ENCODE data around the gene TAF7L.

Gene TAF7L

GRCh38 chrX:101252634-101253033, 38.5 kb downstream of the TAF7L start:
- H3K9ac ChIP-seq (ENCODE audit: low read depth, low read length) = no peak overlapping the region
- H3K4me1 ChIP-seq (ENCODE audit: insufficient read depth, low read length) = 0 out of 2 replicates have a peak, but pooled peaks cover under 1% of the 10 kb centered on the region
- H3K9me3 ChIP-seq (ENCODE audit: control insufficient read depth, insufficient read depth, low read length) = no peaks in the 10 kb centered on the region
- H3K36me3 ChIP-seq (ENCODE audit: insufficient read depth, low read length) = no peaks in the 10 kb centered on the region

GRCh38 chrX:101241531-101241930, 49.6 kb downstream of the TAF7L start:
- no peak overlapping the region for H3K9ac ChIP-seq (ENCODE audit: low read depth, low read length)
- H3K9me3 ChIP-seq (ENCODE audit: control insufficient read depth, insufficient read depth, low read length) = no peaks in the 10 kb centered on the region
- H3K36me3 ChIP-seq (ENCODE audit: insufficient read depth, low read length) = no peaks in the 10 kb centered on the region
- no peaks in the 10 kb centered on the region for H3K4me1 ChIP-seq (ENCODE audit: insufficient read depth, low read length)

GRCh38 chrX:101237041-101237440, 54.1 kb downstream of the TAF7L start:
- no peaks in the 10 kb centered on the region for H3K9me3 ChIP-seq (ENCODE audit: control insufficient read depth, insufficient read depth, low read length)
- no peak overlapping the region for H3K9ac ChIP-seq (ENCODE audit: low read depth, low read length)
- H3K36me3 ChIP-seq (ENCODE audit: insufficient read depth, low read length) = no peaks in the 10 kb centered on the region
- peaks cover 5% of the 10 kb centered on the region; the same call in 1 of the 2 replicates for H3K4me1 ChIP-seq (ENCODE audit: insufficient read depth, low read length)

GRCh38 chrX:101232316-101232715, 58.8 kb downstream of the TAF7L start:
- Histone ChIP-seq H3K36me3 (ENCODE audit: insufficient read depth, low read length) (no peaks in the 10 kb centered on the region), H3K9me3 (ENCODE audit: control insufficient read depth, insufficient read depth, low read length) (no peaks in the 10 kb centered on the region), H3K9ac (ENCODE audit: low read depth, low read length) (no peak overlapping the region), H3K4me1 (ENCODE audit: insufficient read depth, low read length) (peaks cover 6% of the 10 kb centered on the region; the same call in 1 of the 2 replicates)

GRCh38 chrX:101231080-101231479, 60.1 kb downstream of the TAF7L start:
- Histone ChIP-seq H3K9me3 (ENCODE audit: control insufficient read depth, insufficient read depth, low read length) (no peaks in the 10 kb centered on the region), H3K9ac (ENCODE audit: low read depth, low read length) (no peak overlapping the region), H3K36me3 (ENCODE audit: insufficient read depth, low read length) (no peaks in the 10 kb centered on the region), H3K4me1 (ENCODE audit: insufficient read depth, low read length) (peaks cover 6% of the 10 kb centered on the region; the same call in 1 of the 2 replicates)

GRCh38 chrX:101230636-101231035, 60.5 kb downstream of the TAF7L start:
- H3K9ac ChIP-seq (ENCODE audit: low read depth, low read length) = no peak overlapping the region
- peaks cover 6% of the 10 kb centered on the region; the same call in 1 of the 2 replicates for H3K4me1 ChIP-seq (ENCODE audit: insufficient read depth, low read length)
- H3K9me3 ChIP-seq (ENCODE audit: control insufficient read depth, insufficient read depth, low read length) = no peaks in the 10 kb centered on the region
- H3K36me3 ChIP-seq (ENCODE audit: insufficient read depth, low read length) = no peaks in the 10 kb centered on the region

- Histone ChIP-seq H3K4me1 (ENCODE audit: insufficient read depth, low read length) (peaks cover 6% of the 10 kb centered on the region; the same call in 1 of the 2 replicates), H3K36me3 (ENCODE audit: insufficient read depth, low read length) (no peaks in the 10 kb centered on the region), H3K9me3 (ENCODE audit: control insufficient read depth, insufficient read depth, low read length) (no peaks in the 10 kb centered on the region), H3K9ac (ENCODE audit: low read depth, low read length) (no peak overlapping the region)
Measured at GRCh38 chrX:101229170-101229569, 62.0 kb downstream of the TAF7L start.

GRCh38 chrX:101223226-101223625, 67.9 kb downstream of the TAF7L start:
- H3K36me3 ChIP-seq (ENCODE audit: insufficient read depth, low read length) = no peaks in the 10 kb centered on the region
- no peak overlapping the region for H3K9ac ChIP-seq (ENCODE audit: low read depth, low read length)
- H3K9me3 ChIP-seq (ENCODE audit: control insufficient read depth, insufficient read depth, low read length) = no peaks in the 10 kb centered on the region
- H3K4me1 ChIP-seq (ENCODE audit: insufficient read depth, low read length) = peaks cover 16% of the 10 kb centered on the region

- H3K4me1 ChIP-seq (ENCODE audit: insufficient read depth, low read length) = peaks cover 21% of the 10 kb centered on the region
- no peaks in the 10 kb centered on the region for H3K9me3 ChIP-seq (ENCODE audit: control insufficient read depth, insufficient read depth, low read length)
- H3K36me3 ChIP-seq (ENCODE audit: insufficient read depth, low read length) = no peaks in the 10 kb centered on the region
- no peak overlapping the region for H3K9ac ChIP-seq (ENCODE audit: low read depth, low read length)
Measured at GRCh38 chrX:101220662-101221260, 70.4 kb downstream of the TAF7L start.

- Histone ChIP-seq H3K36me3 (ENCODE audit: insufficient read depth, low read length) (no peaks in the 10 kb centered on the region), H3K9me3 (ENCODE audit: control insufficient read depth, insufficient read depth, low read length) (no peaks in the 10 kb centered on the region), H3K9ac (ENCODE audit: low read depth, low read length) (peak overlapping the region; percentile 2; the same call in 1 of the 2 replicates), H3K4me1 (ENCODE audit: insufficient read depth, low read length) (peaks cover 21% of the 10 kb centered on the region)
Measured at GRCh38 chrX:101219864-101220346, 71.2 kb downstream of the TAF7L start.

- Histone ChIP-seq H3K9me3 (ENCODE audit: control insufficient read depth, insufficient read depth, low read length) (no peaks in the 10 kb centered on the region), H3K36me3 (ENCODE audit: insufficient read depth, low read length) (no peaks in the 10 kb centered on the region), H3K4me1 (ENCODE audit: insufficient read depth, low read length) (peaks cover 21% of the 10 kb centered on the region), H3K9ac (ENCODE audit: low read depth, low read length) (peak within 1 kb of the TSS; percentile 2; the same call in 1 of the 2 replicates)
Measured at GRCh38 chrX:101219116-101219863, 71.8 kb downstream of the TAF7L start, which contains the start of gene DRP2. Gene DRP2, plus strand, starts transcription at chrX:101219786. Its CDS starts 11,862 bp downstream, at chrX:101231648.
